NCI-H2107 treated with DMSO at 0.1 percent for 48 hours (cell line): Measurements from ENCODE around the gene ATE1.
A peak's percentile ranks its signal among the peaks of the same experiment; 100 is the strongest.

Source experiments
- DNase-seq: peaks from one replicate; lab custom pipeline; 2025; ENCODE audit not compliant: unreplicated experiment; lab: John Stamatoyannopoulos, UW

ATE1 gene

GRCh38 chr10:121879476-121879875 lies 48.4 kb downstream of the ATE1 start:
- DNase-seq: no peak

DNA sequence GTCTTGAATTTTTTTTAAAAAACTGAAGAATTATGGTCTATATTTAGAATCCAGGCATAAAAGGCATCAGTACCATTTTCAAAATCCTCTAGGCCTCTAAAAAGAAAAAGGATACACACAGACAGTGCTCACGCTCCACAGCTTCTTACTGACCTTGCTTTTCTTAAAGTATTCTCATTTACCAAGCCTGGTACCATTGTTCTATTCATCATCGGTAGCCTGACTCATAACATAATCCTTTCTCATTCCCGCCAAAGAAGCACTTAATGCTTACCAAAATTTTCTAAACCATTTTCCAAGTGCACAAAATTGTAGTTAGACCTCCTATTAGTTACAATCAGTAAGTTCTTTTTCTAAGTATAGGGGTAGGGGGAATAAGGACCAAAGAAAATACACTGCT lies 54.6 kb downstream of the ATE1 start:
- no peak for DNase-seq

- DNase-seq: no peak
Measured at GRCh38 chr10:121870413-121870812, 57.4 kb downstream of the ATE1 start.

DNA sequence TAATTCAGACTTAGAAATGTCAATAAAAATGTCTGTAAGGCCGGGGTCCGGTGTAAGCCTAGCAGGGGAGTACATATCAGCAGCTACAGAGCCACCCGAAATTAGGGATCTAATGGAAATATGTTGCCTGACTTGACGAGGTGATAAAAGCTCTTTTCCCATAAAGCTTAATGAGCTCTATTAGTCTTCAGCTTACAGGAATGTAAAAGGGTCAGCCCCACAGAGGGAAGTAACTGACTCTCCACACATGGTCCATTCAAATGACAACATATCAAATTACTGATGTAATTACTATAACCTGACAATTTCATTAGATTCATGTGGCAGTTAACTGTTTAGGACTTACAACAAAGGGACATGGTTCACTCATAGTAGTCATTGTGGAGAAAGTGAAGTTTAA lies 62.3 kb downstream of the ATE1 start:
- DNase-seq: no peak

GRCh38 chr10:121864653-121865052 lies 63.2 kb downstream of the ATE1 start:
- no peak for DNase-seq

DNA sequence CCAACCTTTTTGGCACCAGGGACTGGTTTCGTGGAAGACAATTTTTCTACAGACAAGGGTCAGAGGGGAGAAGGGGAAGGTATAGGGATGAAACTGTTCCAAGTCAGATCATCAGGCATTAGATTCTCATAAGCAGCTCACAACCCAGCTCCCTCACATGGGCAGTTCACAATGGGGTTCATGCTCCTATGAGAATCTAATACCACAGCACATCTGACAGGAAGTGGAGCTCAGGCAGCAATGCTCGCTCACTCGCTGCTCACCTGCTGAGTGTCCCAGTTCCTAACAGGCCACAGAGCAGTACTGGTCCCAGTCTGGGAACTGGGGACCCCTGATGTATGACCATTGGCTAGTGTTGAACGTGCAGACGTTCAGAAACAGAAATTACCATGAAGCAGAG lies 63.7 kb downstream of the ATE1 start:
- no peak for DNase-seq

GRCh38 chr10:121862649-121863048 lies 65.2 kb downstream of the ATE1 start:
- no peak for DNase-seq

GRCh38 chr10:121862042-121862441 lies 65.8 kb downstream of the ATE1 start:
- DNase-seq: no peak

DNA sequence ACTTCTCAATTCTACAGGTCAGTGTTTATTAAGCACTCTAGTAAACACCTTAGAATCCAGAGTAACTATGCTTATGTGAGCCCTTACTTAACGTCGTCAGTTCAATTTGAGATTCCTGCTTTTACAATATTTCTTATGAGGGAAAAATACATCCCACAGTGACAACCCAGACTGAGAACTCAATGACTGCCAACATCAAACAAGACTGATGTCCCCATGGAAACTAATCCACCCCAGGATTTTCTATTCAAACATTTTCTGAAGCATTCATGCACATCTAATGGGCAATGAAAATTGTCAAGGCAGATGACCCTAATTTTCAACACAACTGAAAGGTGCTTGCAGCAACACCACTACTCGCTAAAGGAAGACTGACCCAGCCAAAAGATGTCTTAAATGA lies 67.0 kb downstream of the ATE1 start:
- DNase-seq: no peak

DNA sequence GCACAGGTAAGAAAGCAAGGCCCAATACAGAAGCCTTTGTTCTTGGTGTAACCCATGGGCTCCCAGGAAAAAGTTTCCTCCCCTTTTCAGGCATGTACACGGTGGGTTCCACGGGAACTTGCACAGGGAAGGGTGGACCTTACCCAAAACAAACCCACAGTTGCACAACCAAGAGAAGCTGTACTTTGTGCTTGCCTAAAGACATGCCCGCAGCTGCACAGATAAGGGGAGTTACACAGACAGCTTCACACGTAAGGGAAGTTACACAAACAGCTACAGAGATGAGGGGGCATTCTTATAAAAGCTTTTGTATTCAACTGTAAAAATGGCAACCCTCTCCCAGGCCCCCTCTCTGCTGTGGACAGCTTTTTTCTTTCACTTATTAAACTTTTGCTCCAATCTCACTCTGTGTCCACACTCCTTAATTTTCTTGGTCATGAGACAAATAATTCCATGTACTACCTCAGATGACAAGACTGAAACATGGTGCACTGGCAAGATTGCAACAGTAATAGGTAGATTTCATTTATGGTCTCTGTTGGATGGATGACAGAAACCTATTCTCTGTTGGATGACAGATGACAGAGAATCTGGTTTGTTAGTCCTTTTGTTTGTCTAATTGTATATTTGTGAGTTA lies 72.9 kb downstream of the ATE1 start:
- DNase-seq: no peak

DNA sequence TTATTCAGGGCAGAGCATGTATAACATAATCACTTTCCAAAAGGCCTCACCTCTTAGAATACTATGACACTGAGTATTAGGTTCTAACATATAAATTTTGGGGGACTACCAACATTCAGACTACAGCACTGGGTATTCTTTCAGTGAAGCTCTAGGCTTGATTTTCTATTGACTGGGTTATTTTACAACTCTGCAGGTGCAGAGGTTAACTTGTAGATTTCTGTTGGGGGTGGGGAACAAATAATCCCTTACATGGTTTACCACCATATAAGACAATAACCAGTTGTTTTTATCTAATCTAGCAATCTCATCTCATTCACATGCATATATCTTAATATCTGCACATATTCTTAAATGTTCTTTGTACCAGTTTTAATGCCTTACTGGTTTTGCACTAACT lies 73.9 kb downstream of the ATE1 start:
- no peak for DNase-seq

DNA sequence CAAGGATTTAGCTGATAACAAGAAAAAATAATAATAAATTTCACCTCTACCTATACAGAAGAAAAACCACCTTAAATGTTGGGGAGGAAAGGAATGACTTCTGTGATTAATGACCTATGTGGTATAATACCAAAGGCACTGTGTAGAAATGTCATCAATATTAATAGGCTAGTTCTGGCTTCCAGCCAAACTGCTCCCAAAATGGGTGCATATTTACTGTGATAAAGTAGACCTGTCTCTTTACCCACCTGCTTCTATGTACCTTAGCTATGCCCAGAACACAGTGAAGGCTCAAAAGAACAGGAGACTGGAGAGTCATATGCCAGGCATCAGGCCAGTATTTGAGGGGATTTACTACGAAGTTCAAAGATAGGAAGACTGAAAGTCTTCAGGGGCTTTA lies 76.0 kb downstream of the ATE1 start:
- DNase-seq: no peak

DNA sequence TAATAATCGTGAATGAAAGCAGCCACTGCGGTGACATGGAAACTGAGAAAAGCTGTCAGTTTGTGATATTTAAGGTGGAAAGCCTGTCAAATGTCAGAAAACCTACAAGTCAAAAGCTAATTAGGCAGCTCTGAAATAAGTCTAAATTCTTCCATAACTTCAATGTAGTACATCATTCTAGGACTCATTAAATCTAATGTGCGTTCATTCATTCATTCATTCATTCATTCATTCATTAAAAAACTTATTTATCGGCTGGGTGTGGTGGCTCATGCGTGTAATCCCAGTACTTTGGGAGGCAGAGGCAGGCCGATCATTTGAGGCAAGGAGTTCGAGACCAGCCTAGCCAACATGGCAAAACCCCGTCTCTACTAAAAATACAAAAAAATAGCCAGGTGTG lies 79.7 kb downstream of the ATE1 start:
- DNase-seq: no peak

DNA sequence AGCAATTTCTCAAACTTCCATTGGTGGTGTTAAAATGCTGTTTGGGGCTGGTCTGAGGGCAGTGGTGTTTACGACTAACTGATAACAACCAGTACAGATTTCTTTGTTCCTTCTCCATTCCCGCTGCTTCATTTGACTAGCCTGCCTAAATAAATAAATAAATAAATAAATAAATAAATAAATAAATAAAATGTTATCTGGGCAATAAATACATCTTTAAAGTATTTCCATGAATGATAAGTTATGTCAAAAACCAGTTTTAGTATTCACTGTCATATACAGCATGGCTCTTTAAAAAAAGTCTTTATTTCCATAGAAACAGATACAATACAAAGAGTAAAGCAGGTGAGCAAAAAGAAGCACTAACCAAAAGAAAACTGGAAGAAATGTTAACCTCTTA lies 81.3 kb downstream of the ATE1 start:
- no peak for DNase-seq

GRCh38 chr10:121845044-121845784 lies 82.6 kb downstream of the ATE1 start:
- no peak for DNase-seq

- DNase-seq: no peak
Measured at GRCh38 chr10:121844537-121844936, 83.3 kb downstream of the ATE1 start.

GRCh38 chr10:121843379-121843778 lies 84.5 kb downstream of the ATE1 start:
- DNase-seq: no peak

DNA sequence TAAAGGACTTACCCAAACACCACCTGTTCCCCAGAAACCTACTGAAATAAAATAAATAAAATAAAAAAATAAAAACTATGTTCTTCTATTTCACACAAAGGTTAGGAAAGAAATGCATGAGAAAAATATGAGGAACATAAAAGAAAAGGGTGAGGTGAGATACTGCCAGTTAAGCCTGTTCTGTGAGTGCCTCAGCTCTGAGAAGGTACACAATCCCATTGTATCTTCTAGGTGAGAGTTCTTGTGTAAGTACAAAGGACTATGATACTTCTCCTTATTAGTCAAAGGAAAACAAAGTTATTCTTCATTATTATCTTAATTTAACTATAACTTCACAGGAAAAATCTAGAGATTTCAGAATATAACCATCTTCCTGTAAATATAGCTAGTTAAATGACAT lies 86.0 kb downstream of the ATE1 start:
- DNase-seq: no peak

- no peak for DNase-seq
Measured at GRCh38 chr10:121838931-121839330, 88.9 kb downstream of the ATE1 start.

DNA sequence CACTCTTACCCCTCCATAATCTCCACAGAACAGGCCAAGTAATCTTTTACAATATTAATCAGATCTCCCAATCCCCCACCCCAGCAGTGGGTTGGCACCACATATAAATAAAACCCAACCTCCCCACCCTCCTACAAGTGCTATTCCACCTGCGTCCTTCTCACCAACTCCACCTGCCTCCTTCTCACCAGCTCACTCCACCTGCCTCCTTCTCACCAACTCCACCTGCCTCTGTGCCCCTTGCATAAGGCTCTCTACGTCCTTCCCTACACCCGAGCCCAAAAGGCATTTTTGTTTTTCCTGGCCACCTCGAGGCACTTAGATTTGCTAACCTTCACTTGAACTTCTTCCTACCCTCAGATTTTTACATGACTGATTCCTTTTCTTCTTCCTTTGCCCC lies 89.7 kb downstream of the ATE1 start:
- peak; percentile 23 for DNase-seq

DNA sequence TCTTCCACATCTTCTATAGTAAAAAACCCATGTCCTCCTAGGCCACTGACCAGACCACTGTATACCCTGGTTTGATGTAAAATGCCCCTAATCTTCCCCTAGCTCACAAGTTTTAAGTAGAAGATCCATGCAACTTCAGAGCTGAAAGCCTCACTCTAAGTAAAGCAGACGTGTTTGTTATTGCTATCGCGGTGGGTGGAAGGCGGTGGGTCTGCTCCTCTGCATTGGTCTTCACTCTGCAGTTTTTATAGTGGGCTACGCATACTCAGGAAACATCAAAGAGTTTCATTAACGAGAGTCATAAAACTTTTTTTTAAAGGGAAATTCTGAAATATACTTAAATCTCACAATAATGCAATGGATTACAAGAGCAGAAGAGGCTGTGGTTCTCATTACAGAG lies 91.7 kb downstream of the ATE1 start:
- DNase-seq: no peak

- DNase-seq: no peak
Measured at GRCh38 chr10:121835376-121835775, 92.5 kb downstream of the ATE1 start.

- DNase-seq: no peak
Measured at GRCh38 chr10:121834757-121835156, 93.1 kb downstream of the ATE1 start.
